Peyer's patch (tissue), 4 donors: Measurements from ENCODE around the gene CADM3. TPM values are rescaled to one million over a fixed set of nuclear protein-coding genes. Genes with fewer than 3 reads are reported as not detected.

Experiments used
- DNase-seq, 3 donors: peaks; one replicate each; pipeline ENCODE4 v3.0.0-alpha.2; 2017 to 2019
- H3K27ac ChIP-seq, 4 donors: fragments of 200-600 bp; sonication (generic); one replicate each; pipeline ENCODE4 v1.5.1; 2016 to 2019
- H3K27me3 ChIP-seq, 2 donors: fragments of 200-600 bp; sonication (generic); one replicate each; pipeline ENCODE4 v1.5.1; 2019
- H3K36me3 ChIP-seq, 3 donors: fragments of 200-600 bp; sonication (generic); one replicate each; pipeline ENCODE4 v1.5.1; 2016 to 2019
- H3K4me1 ChIP-seq, 4 donors: fragments of 200-600 bp; sonication (generic); one replicate each; pipeline ENCODE4 v1.5.1; 2016 to 2019
- H3K4me3 ChIP-seq, 4 donors: fragments of 200-600 bp; sonication (generic); 1 replicate in 3 of 4; 2 replicates in 1 of 4; pipeline ENCODE4 v1.5.1; 2016 to 2019; ENCODE audit warnings: mild to moderate bottlenecking in 1 of 4
- H3K9me3 ChIP-seq, 4 donors: fragments of 200-600 bp; sonication (generic); one replicate each; pipeline ENCODE4 v1.5.1; 2016 to 2019; ENCODE audit warnings: mild to moderate bottlenecking in 1 of 4
- POLR2A ChIP-seq, 2 donors: fragments of 450-650 bp; IDR thresholded peaks; one replicate each; pipeline ENCODE4 v1.5.1; 2017; ENCODE audit warnings: antibody characterized with exemption in 2 of 2, mild to moderate bottlenecking in 2 of 2, moderate library complexity in 2 of 2
- total RNA-seq, 4 donors: library from RNA; depleted of rRNA; stranded (reverse); fragments of >200 nt; gene quantifications; one replicate each; pipeline ENCODE4 v1.1.0, GENCODE V29; 2016
- TF ChIP-seq, protein P1 (sequence below), 6 experiments: fragments of 450-650 bp in 4 of 6; fragments of 200-600 bp in 2 of 6; sonication (generic) in 1 of 6; IDR thresholded peaks; one replicate each; pipeline ENCODE4 v1.5.1; 2017 to 2019; ENCODE audit warnings: antibody characterized with exemption in 6 of 6, mild to moderate bottlenecking in 3 of 6, moderate library complexity in 1 of 6

Gene CADM3
- total RNA-seq, 4 donors from 2014 or later, result 2.1 to 19.8 (median 8.1) TPM

DNA sequence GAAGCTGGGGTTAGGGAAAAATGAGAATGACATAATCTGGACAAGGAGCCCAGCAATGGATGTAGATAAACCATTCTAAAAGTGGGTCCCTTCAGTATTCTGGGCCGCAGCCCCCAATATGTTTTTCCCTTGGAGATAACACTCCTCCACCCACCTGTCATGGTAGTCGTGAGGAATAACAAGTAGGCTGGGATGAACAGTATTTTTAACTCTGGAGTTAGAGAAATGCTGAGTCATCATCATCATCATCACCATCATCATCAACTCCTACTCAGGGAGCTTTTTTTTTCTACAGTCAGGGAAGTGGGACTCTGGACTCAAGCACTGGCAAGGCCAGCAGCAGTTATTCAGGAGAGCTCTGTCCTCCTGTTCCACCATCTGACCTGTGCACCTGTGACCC is 12.8 kb downstream of the CADM3 start:
- Histone ChIP-seq H3K36me3 (no peaks in the 10 kb centered on the region), H3K4me3 (no peak overlapping the region), H3K27me3 (no peaks in the 10 kb centered on the region), H3K4me1 (no peaks in the 10 kb centered on the region), H3K27ac (no peak overlapping the region), H3K9me3 (no peaks in the 10 kb centered on the region)
- DNase-seq, result no peak
- TF ChIP-seq, protein P1, sequence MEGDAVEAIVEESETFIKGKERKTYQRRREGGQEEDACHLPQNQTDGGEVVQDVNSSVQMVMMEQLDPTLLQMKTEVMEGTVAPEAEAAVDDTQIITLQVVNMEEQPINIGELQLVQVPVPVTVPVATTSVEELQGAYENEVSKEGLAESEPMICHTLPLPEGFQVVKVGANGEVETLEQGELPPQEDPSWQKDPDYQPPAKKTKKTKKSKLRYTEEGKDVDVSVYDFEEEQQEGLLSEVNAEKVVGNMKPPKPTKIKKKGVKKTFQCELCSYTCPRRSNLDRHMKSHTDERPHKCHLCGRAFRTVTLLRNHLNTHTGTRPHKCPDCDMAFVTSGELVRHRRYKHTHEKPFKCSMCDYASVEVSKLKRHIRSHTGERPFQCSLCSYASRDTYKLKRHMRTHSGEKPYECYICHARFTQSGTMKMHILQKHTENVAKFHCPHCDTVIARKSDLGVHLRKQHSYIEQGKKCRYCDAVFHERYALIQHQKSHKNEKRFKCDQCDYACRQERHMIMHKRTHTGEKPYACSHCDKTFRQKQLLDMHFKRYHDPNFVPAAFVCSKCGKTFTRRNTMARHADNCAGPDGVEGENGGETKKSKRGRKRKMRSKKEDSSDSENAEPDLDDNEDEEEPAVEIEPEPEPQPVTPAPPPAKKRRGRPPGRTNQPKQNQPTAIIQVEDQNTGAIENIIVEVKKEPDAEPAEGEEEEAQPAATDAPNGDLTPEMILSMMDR (IDR thresholded peaks at IDR 0.05), result no peak
- no peak for TF ChIP-seq POLR2A (IDR thresholded peaks at IDR 0.05)

DNA sequence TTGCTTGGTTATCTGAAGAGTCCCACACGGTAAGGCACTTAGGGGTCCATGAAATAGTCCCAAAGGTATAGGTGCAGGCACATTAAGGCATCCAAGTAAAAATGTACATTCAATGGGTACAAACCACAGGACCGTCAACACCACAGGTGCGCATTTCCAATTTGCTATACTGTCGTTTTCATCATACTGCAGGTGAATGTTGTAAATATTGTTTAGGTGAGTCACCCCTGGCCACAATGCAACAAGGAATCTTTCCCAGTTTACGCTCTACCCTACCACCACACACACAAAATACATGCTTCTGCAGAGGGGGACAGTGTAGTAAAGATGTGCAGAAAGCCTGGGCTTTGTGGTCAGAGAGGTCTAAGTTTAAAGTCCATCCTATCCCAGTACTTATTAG is 13.7 kb downstream of the CADM3 start:
- Histone ChIP-seq H3K27me3 (no peaks in the 10 kb centered on the region), H3K4me3 (no peak overlapping the region), H3K4me1 (no peaks in the 10 kb centered on the region), H3K9me3 (no peaks in the 10 kb centered on the region), H3K27ac (no peak overlapping the region), H3K36me3 (no peaks in the 10 kb centered on the region)
- no peak for DNase-seq
- TF ChIP-seq POLR2A (IDR thresholded peaks at IDR 0.05), result no peak
- TF ChIP-seq, protein P1 (IDR thresholded peaks at IDR 0.05), result no peak

DNA sequence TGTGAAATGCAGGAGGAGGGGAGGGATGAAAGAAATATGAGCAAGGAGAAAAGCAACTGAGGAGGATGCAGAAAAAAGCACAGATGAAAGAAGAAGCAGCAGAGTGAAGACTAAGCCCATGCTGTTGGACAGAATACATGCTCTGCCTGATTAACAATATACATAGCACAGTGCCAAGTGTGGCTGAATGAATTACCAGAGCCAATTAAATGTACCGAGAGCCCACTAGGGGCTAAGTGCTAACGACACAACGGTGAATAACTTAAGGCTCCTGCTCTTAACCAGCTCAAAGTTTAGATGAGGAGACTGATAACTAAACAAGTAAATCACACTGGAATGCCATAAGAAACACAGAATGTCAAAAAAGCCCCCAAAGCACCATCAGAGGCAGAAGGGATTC is 15.6 kb downstream of the CADM3 start:
- H3K27me3 ChIP-seq, result no peaks in the 10 kb centered on the region
- H3K4me3 ChIP-seq, result no peak overlapping the region
- no peak for DNase-seq
- H3K9me3 ChIP-seq, result no peaks in the 10 kb centered on the region
- H3K27ac ChIP-seq, result no peak overlapping the region
- H3K36me3 ChIP-seq, result no peaks in the 10 kb centered on the region
- no peaks in the 10 kb centered on the region for H3K4me1 ChIP-seq
- no peak for TF ChIP-seq POLR2A (IDR thresholded peaks at IDR 0.05)
- TF ChIP-seq, protein P1 (IDR thresholded peaks at IDR 0.05), result no peak

DNA sequence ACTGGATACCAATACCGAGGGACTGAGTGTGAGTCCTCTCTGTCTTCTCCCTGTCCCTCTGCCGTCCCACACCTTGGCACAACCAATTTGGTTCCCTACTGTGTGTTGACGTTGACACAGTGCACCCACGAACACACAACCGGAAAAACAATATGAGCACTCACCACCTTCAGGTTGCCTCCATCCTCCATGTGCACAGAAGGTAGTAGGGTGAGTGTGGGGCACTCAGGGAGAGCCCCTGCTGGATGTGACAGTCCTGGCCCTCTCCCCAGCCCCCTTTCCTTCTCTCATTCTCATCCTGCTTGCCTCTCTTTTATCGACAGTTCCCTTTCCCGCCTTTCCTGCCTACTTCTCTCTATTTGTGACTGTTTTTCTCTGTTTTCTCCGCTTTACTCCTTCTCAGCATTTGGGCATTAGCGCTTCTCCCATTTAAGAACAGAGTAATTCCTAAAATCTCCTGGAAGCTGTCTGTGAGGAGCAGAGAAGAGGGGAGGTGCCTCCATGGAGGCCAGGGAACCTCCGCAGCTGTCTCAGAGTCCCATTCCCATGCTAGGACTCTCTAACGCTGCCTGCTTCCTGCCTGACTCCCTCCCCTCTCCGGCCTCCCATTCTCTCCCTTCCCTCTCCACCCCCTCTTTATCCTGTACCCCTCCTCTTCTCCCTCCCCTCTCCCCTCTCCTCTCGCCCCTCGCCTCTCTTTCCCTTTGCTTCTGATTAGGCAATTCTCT is 16.4 kb downstream of the CADM3 start:
- peak overlapping the region in 1 of 4 donors; percentile 11 for H3K27ac ChIP-seq
- no peak for DNase-seq
- no peaks in the 10 kb centered on the region for H3K9me3 ChIP-seq
- no peak for TF ChIP-seq POLR2A (IDR thresholded peaks at IDR 0.05)
- TF ChIP-seq, protein P1 (IDR thresholded peaks at IDR 0.05), result no peak
- H3K27me3 ChIP-seq, result no peaks in the 10 kb centered on the region
- no peaks in the 10 kb centered on the region for H3K36me3 ChIP-seq
- peak overlapping the region; percentile 13 to 30 (median 28) for H3K4me3 ChIP-seq
- no peaks in the 10 kb centered on the region for H3K4me1 ChIP-seq

DNA sequence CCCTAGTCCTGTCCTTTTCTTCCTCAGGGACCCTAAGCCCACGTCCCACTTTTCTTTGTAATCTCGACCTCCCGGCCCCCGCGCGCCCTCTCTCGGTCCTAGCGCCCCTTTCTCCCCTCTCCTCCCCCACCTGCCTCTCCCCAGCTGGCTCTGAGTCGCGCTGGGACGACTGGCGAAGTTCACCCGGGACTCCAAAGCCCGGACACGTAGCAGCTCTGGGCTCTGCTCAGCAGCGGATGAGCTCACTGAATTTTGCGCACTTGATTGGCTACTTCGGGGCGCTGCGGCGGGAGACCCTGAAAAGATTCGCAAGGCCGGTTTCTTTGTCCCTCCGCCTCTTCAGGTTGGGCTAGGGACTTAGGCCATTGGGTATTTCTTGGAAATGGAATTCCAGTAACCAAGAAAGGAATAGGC is 17.0 kb downstream of the CADM3 start:
- H3K9me3 ChIP-seq, result no peaks in the 10 kb centered on the region
- peak overlapping the region in 1 of 4 donors; percentile 11 for H3K27ac ChIP-seq
- H3K27me3 ChIP-seq, result no peaks in the 10 kb centered on the region
- H3K36me3 ChIP-seq, result no peaks in the 10 kb centered on the region
- peak overlapping the region; percentile 13 to 30 (median 28) for H3K4me3 ChIP-seq
- H3K4me1 ChIP-seq, result no peaks in the 10 kb centered on the region
- peak in 2 of 3 donors; percentile 54 to 75 for DNase-seq
- TF ChIP-seq POLR2A (IDR thresholded peaks at IDR 0.05), result no peak
- TF ChIP-seq, protein P1 (IDR thresholded peaks at IDR 0.05), result no peak
